Hippocampal formation (tissue), 2 donors: Measurements from ENCODE around the gene HOXD10.

Experiments used
- DNase-seq, 2 donors: peaks; one replicate each; lab custom pipeline; 2025; lab: John Stamatoyannopoulos, UW

HOXD10 gene

DNA sequence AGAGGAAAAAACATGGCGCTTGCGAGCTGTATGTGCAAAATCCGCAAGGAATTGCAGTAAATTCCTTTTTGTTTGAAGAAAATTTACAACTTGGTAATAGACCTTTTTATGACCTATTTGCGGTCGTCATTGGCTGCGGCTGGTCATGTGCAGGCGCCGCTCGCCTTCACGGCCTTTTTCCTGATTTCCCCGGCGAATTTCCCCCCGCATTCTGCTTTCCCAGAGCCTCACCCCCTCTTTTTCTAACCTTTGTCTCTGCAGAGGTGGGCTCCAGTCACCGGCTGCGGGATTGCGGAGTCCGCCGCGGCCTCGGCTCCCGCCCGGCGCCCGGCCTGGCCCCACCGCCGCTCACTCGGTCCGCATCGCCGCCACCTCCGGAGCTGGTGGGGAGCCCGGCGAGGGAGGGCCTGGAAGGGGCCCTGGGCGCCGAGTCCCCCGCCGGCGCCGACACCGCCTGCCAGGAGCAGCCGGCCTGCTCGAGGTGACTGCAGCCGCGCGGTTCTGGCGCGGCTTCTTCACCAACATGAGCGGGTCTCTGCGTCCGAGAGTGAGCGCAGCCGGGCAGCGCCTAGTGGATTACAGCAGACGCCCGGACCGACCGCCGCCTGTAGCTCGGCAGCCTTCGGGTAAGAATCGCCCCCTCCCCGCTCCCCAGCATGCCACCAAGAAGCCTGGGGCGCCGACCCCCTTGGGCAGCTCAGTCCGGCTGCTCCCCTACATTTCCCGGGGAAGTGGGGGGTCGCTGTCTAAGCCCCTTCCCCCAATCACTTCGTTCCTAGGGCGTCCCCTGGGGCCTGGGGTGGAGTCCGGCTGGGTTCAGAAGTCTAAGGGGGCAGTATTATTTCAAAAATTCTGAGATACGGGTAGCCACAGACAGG lies 20.0 kb downstream of the HOXD10 start:
- DNase-seq: no peak

DNA sequence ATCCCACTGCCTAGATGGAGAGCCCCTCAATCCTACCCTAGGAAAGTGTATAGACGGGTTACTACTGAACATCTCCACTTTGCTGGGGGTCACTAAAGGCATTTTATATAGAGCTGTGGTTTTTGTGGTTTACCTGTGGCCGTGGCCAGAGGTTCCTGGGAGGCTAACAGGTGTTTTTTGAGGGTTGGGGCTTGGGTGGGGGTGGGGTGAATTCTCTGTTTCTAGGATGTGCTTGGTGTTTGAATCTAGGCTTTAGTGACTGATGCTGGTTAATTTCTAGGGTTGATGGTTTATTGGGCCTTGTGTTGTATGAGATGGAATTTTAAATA lies 20.6 kb downstream of the HOXD10 start:
- DNase-seq: no peak

GRCh38 chr2:176137906-176138305 lies 21.3 kb downstream of the HOXD10 start:
- DNase-seq: no peak

- no peak for DNase-seq
Measured at GRCh38 chr2:176138526-176138922, 21.9 kb downstream of the HOXD10 start.

- no peak for DNase-seq
Measured at GRCh38 chr2:176138923-176139660, 22.5 kb downstream of the HOXD10 start.

GRCh38 chr2:176139661-176140512 lies 23.3 kb downstream of the HOXD10 start:
- no peak for DNase-seq

DNA sequence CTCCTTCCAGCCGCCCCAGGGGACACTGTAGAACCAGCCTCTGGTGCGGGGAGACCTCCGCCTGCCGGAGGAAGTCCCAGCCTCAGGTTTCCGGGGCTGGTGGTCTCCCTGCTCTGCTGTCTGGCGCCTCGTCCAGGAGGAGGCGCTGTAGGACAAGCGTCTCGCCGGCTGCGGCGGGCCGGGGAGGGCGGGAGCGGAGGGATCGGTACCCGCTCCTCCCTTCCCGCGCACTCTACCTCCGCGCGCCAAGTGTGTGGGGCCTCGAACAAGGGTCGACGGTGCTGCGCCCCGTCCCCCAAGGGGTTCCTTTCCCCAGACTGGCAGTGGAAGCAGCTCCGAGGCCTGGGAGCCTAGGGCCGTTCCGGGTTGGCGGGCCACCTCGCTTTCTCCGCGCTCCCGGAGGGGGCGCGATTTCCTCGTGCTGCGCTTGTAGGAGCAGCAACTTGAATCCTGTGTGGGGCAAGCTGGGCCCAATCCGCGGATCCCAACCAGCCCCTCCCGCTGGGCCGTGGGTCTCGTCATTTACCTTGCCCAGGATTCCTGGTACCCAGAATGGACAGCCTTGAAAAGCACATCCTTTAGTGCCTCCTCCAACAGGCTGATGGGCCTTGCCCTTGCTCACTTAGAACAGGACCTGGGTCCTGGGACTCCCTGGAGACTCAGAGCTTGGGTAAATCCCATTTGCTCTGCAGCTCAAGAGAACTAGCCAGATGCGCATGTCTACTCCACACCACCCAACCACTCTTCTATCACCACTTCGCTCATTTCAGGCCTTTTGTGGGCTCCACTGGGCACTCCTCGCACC lies 24.1 kb downstream of the HOXD10 start:
- peak; percentile 29 to 70 for DNase-seq

- no peak for DNase-seq
Measured at GRCh38 chr2:176142281-176142680, 25.7 kb downstream of the HOXD10 start.

- no peak for DNase-seq
Measured at GRCh38 chr2:176145085-176145969, 28.7 kb downstream of the HOXD10 start.

DNA sequence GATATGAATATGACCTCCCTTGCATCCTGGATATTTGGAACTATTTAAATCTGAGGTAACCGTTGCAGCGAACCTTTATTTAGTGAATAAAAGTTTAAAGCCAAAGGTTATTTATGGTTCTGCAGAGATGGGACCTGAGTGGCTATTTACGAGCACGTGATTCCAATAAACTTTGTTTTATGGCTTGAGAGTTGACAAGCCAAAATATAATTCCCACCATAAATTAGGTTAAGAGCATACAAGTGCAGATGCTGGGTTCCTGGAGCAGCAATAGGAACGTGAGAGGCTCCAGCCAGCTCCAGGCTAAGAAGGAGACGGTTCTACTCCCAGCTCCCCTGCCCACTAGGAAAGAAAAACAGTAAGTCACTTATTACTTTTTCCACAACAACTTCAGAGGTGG lies 29.5 kb downstream of the HOXD10 start:
- no peak for DNase-seq

- no peak for DNase-seq
Measured at GRCh38 chr2:176146645-176147044, 30.1 kb downstream of the HOXD10 start.

GRCh38 chr2:176147210-176147799 lies 30.7 kb downstream of the HOXD10 start:
- DNase-seq: no peak

DNA sequence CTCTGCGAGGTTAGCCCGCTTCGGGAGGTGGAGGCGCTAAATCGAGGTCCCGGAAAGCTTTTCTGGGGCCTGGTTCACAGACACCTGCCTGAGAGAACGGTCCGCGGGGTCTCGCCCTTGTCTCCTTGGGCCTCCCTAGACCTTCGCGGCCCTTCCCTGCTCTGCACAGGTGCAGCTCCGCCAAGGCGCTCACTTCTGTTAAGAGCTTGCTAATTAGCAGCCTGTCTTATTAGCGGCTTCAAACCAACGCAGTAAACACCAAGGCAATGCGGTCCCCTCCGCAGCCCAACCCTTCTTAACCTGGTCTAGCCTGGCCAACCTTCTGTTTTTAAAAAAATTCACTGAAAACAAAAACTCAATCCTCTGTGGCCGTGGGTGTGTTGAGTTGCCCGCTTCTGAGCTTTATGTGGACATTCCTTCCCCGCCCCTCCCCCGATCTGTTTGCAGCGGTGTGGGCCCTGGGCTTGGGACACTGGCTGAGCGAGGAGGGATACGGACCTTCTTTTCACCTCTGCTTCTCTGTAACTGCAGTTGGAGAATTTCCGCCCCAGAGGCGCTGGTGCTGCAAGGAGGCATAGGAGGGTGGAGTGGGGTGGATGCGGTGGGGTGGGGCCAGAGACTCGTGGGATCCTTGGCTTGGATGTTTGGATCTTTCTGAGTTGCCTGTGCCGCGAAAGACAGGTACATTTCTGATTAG lies 31.4 kb downstream of the HOXD10 start:
- DNase-seq: no peak

DNA sequence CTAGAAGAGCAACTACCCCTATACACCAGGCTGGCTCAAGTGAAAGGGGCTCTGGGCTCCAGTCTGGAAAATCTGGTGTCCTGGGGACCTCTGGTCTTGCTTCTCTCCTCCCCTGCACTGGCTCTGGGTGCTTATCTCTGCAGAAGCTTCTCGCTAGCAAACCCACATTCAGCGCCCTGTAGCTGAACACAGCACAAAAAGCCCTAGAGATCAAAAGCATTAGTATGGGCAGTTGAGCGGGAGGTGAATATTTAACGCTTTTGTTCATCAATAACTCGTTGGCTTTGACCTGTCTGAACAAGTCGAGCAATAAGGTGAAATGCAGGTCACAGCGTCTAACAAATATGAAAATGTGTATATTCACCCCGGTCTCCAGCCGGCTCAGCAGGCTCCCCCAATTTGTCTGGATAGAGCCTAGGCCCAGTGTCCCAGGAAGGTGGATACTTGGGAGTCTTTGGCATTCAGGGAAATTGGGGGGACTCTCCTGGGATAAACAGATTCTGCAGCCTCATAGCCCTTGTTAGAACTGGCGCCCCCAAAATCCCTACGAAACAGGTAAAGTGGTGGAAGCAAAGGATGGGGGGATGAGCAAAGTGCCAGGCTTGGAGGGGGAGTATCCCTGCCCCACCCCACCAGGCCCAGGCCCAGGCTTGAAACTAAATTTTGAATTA lies 32.3 kb downstream of the HOXD10 start:
- no peak for DNase-seq

- no peak for DNase-seq
Measured at GRCh38 chr2:176149481-176149938, 32.9 kb downstream of the HOXD10 start.

DNA sequence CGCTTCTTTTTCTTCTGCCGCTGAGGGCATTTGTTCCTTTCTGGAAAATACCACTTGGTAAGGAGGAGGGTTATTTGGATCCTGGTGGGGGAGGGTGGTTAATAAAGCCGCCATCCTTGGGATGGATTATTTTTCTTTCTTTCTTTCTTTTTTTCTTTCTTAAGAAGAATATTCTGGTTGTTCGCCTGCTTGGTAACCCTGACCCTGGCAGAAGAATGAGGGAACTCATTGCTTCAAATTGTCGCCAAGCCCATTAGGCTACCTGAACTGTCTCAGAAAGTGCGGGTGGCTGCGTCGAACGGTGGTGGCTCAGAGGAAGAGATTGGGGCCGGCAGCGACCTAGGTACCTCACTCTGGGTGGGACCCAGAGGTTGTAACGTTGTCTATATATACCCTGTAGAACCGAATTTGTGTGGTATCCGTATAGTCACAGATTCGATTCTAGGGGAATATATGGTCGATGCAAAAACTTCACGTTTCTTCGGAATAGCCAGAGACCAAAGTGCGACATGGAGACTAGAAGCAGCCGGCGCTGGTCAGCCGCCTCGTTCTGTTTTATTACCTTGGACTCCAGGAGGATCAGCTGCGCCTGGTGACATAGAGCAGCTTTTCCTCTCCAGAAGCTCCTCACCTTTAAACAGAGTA lies 33.5 kb downstream of the HOXD10 start:
- DNase-seq: no peak

GRCh38 chr2:176150584-176151441 lies 34.2 kb downstream of the HOXD10 start:
- DNase-seq: no peak
